ENCODE data around the gene OR4D2.
"Not testable (repeated sequence)": the region's sequence is repeated elsewhere in the genome, so short reads cannot be mapped to it uniquely, and the experiment has no call there.

OR4D2 gene

DNA sequence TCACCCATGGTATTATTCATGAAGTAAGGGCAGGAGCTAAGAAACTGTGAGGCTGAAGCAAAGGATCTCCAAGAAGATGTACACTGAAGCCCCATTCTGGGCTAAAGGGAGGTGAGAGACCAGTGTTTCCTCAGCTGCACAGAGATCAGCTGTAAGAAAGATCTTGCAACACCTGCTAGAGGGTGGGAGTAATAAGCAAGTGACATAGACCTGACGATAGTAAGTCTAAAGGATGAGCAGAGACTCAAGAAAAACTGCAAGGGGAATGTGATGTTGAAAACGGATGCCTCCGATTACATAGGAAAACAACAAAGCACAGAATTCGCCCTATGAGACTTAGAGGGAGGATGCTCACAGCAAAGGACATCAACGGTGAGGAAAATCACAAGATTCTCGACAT is at the start of gene OR4D2:
Gene OR4D2, plus strand, starts transcription at position 301 of the 400 bp plus-strand sequence. CDS start 2,674 bp downstream, outside the sequence.
- DNase-seq, result no peak

DNA sequence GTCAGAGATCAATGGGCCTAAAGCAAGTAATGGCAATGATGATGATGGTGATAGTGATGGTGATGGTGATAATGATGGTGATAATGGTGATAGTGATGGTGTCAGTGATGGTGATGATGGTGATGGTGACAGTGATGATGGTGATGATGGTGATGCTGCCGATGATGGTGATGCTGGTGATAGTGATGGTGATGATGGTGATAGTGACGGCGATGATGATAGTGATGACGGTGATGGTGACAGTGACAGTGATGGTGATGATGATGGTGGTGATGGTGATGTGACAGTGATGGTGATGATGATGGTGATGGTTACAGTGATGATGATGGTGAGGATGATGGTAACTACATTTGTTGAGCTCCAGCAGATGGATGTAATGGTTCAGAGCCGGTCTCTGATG is 49.4 kb upstream of the OR4D2 start:
- DNase-seq, result no peak

DNA sequence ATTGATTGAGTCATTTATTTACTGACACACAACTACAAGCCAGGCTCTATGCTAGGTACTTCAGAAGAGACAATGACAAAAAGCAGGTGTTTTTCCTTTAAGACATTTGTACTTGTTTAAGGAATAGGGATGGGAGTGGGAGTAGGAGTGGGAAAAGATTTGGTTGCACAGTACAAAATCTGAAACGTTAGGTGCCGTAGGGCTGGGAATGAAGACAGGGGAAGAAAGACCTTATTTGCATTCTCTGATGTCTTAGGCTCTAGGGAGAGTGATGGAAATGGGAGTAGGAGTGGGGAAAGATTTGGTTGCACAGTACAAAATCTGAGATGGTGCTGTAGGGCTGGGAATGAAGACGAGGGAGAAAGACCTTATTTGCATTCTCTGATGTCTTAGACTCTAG is 47.3 kb upstream of the OR4D2 start:
- no peak for DNase-seq

DNA sequence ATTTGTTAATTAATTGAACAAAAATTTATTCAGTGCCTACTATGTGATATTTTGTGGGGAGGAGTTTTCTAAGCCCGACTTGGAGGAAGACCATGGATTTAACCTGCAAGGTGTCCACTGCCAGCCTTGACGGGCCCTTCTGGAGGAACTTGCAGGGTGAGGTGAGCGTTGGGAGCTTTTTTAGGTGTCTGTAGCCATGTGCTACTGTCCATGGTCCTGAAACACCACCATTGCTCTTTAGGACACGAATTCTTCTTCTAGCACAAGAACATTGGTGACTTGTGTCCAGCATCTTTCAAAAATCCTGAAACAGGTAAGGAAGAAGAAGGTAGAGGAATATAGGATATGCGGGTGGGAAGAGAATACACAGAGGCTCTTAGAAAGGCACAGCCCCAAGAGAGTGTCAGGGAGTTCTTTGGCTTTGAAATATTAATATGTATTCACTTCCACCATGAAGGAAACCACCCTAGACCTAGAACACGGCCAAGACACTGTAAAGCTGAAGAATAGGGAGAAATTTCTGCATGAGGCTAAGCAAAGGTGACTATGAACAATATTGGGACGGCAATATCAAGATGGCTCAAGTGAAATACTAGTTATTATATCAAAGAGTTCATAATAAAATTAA is 46.5 kb upstream of the OR4D2 start:
- DNase-seq, result peak; percentile 66

DNA sequence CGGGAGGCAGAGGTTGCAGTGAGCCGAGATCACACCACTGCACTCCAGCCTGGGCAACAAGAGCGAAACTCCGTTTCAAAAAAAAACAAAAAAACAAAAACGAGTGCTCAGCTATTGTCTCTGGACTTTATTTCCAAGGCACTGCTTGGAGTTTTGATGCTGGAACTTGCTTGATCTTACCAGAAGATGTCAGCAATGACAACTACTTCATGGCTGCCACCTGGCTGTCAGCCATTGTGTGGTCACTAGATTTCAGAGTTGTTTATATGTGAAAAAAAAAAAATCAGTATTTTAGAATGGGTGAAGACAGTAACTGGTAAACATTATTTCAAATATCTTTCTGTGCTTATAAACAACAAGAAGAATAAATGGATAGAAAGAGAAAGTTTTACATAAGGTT is 44.9 kb upstream of the OR4D2 start:
- peak; percentile 60 for DNase-seq

DNA sequence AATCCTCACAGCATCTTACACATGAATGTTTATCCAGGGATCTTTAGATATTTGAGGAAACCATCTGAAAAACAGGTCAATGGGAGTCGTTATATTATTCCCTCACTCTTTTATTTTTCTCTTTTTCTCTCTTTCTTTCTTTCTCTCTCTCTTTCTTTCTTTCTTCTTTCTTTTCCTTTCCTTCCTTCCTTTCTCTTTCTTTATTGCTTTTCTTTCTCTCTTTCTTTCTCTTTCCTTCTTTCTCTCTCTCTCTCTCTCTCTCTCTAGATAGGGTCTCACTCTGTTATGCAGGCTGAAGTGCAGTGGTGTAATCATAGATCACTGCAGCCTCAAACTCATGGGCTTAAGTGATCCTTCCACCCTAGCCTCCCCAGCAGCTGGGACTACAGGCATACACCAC is 38.9 kb upstream of the OR4D2 start:
- no peak for DNase-seq

DNA sequence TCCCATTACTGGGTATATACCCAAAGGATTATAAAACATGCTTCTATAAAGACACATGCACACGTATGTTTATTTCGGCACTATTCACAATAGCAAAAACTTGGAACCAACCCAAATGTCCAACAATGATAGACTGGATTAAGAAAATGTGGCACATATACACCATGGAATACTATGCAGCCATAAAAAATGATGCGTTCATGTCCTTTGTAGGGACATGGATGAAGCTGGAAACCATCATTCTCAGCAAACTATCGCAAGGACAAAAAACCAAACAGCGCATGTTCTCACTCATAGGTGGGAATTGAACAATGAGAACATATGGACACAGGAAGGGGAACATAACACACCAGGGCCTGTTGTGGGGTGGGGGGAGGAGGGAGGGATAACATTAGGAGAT is 34.1 kb upstream of the OR4D2 start:
- DNase-seq, result not testable (repeated sequence)

DNA sequence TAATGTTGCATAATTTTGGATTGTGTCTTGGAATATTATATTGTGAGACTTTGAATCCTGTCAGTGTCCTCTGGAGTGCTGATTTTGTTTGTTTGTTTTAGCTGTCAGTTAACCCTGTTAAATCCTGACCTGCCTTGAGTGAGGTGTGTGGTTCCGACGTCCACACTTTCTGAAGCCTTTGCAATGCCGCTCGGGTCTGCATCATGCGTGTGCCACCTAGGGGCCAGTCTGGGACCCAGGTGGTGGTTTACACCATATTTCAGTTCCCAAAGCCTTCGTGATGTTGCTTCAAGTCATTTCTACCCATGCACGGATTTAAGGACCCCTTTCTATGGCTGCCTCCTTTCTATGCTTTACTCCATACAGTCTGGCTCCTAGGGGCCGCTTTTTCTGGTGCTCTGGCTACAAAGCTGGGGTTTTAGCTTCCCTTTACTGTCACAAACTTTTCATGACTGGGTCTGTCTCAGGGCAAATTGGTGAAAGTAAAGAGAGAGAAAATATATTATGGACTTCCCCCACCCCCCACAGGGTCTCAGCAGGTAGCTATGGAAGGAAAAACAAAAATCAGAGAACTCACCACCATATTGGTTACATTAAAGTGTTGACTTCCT is 30.0 kb upstream of the OR4D2 start:
- DNase-seq, result no peak

DNA sequence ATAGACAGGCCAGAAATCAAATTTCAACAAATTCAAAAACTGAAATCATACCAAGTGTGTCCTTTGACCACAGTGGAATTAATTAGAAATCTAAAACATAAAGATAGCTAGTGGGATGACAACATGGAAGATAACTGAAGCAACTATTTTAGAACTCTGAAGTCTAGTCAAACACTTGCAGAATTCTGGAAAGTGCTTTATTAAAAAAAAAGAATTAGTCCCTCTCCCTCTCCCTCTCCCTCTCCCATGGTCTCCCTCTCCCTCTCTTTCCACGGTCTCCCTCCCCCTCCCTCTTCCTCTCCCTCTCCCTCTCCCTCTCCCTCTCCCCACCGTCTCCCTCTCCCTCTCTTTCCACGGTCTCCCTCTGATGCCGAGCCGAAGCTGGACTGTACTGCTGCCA is 25.3 kb upstream of the OR4D2 start:
- no peak for DNase-seq

DNA sequence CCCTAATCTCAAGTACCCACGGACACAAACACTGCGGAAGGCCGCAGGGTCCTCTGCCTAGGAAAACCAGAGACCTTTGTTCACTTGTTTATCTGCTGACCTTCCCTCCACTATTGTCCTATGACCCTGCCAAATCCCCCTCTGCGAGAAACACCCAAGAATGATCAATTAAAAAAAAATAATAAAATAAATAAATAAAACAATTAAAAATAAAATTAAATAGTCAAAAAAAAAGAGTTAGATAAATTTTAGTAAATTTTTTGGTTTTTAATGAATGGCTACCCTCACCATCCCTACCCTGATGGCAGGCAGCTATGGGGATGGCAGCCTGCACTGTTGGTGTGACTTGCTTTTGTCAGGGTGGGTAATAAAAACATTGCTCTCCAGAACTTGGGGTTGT is 23.4 kb upstream of the OR4D2 start:
- not testable (repeated sequence) for DNase-seq

DNA sequence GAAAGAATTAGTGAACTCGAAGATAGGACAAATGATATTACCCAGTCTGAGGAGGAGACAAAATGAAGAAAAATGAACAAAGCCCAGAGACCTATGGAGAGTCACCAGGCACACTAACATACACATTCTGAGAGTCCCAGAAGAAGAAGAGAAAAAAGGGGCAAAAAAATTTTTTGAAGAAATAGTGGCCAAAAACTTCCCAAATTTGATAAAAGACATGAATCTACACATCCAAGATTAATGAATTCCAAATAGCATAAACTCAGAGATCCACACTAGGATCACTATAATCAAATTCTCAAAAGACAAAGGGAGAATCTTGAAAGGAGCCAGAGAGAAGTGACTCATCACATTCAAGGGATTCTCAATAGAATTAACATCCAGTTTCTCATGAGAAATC is 22.0 kb upstream of the OR4D2 start:
- no peak for DNase-seq

DNA sequence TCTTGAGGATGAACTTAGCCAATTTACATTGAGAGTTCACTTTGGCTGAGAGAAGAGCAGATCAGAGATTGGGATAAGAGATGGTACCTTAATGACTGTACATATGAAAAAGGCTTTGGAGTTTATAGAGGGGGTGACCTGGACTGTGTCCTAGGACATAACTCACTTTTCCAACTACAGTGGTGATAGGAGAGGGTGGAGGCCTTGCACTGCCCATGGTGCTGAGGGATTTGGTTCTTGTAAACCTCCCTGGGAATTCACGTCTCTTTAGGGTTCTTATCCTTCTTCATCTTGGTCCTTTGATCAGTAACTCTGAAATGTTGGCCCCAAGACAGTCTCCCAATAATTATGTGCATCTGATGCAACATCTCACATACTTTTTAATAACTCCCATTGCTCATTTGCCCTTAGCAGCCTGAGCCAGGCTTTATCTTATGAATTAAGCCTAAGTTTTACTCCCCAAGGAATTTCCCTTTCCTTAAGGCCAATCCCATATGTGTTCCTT is 18.8 kb upstream of the OR4D2 start, which contains the start of gene OR4D1:
Gene OR4D1, plus strand, starts transcription at position 455 of the 505 bp plus-strand sequence. CDS start 6,770 bp downstream, outside the sequence.
- DNase-seq, result no peak

DNA sequence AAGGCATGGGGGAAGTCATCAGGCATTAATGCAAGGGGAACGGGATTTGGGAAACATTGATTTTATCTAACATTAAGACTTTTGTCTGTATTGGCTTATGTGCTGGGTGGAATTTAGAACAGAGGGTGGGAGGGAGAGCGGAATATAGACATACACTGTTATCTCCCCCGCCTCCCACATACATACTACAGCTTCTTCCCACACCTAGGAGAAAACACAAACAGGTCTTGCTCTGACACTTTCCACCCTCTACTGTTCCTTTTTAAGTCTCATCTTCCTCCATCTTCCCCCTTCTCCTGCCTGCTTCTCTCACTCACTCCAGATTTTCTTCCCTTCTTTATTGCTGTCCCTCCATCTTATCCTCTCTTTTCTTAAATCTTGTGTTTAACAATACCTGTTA is 18.2 kb upstream of the OR4D2 start:
- DNase-seq, result no peak

DNA sequence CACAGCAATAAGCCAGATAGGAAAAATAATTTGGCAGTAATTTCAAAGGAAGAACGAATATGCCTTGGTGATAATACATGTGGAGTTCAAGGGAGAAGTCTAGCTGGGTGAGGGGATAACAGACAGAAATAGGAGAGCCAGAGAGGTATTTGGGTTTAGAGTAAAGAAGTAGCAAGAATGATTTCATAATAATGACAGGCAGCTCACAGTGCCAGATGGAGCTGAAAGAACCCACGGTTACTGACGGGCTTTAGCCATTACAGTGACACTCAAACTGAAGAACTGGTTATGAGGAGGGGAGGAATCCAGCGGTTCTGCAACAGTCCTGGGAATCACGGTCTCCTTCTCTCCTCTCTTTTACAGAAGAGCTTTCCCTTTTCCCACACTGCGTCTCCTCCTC is 16.4 kb upstream of the OR4D2 start:
- DNase-seq, result no peak

DNA sequence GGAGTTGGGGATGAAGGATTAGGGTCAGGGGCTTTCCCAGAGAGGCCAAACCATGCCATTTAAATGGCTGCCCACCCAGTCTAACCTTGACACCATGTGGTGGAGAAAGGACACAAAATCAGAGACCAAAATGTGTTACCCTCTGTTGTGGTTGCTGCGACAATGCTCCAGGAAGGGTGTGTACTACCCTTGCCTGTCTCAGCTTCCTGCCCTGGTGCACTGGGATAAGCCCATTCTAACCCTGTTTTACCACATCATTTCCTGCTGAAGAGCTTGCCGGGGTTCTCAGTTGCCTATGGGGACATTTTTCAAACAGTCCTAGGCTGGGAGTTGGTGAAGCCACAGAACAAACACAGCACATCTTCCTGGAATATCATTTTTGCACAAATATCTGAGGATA is 13.7 kb upstream of the OR4D2 start:
- peak; percentile 77 for DNase-seq

DNA sequence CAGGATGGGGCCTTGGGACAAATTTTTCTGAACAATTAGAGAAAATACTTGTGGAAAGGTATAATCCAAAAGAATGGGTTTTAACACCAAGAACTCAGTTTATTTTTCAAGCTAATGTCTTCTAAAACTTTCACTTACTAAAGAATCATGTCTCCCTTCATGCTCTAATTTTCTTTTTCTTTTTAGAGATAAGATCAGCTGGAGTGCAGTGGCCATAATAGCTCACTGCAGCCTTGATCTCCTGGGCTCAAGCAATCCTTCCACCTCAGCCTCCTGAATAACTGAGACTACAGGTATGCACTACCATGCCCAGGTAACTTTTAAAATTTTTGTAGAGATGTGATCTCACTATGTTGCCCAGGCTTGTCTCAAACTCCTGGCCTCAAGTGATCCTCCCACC is 13.1 kb upstream of the OR4D2 start:
- peak; percentile 21 for DNase-seq

DNA sequence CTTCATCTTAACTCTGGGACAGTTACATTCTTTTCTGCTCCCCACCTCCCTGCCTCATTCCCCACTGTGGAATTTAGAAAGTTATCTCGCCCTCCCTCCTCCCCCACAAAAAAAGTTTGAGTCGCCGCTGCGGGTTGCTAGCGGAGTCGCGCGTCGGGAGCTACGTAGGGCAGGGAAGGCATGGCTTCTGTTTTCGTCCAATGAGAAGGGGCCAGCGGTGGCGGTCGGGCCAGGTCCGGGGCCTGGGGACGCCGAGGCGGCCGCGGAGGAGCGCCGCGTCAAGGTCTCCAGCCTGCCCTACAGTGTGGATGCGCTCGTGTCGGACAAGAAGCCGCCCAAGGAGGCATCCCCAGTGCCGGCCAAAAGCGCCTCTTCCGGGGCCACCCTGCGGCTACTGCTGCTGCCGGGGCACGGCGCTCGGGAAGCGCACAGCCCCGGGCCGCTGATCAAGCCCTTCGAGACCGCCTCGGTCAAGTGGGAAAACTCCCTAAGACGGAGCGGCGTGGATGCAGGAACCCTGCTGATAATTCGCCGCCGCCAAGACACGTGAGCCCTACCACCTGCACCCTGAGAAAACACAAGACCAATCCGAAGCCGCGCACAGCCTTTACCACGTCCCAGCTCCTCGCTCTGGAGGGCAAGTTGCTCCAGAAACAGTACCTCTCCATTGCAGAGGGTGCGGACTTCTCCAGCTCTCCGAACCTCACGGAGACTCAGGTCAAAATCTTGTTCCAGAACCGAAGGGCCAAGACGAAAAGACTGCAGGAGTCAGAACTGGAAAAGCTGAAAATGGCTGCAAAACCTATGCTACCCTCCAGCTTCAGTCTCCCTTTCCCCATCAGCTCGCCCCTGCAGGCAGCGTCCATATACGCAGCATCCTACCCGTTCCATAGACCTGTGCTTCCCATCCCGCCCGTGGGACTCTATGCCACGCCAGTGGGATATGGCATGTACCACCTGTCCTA is 9.7 kb upstream of the OR4D2 start:
- DNase-seq, result peak; percentile 64

DNA sequence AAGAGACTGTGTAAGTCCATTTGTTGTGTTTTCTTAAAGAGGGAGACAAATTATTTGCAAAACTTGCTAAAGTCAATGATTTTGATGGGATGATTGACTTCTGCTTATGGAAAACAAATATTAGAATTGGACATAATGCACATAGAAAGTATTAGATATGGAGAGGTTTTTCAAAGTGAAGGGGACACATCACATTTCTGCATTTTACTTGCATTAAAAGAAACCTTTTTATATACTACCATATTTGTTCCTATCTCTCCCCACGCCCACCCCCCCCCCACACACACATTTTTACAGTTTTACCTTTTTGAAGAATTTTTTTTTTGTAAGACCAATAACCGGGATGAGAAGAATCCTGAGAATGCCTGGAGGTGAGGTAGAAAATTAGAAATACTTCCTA is 8.6 kb upstream of the OR4D2 start:
- DNase-seq, result no peak

DNA sequence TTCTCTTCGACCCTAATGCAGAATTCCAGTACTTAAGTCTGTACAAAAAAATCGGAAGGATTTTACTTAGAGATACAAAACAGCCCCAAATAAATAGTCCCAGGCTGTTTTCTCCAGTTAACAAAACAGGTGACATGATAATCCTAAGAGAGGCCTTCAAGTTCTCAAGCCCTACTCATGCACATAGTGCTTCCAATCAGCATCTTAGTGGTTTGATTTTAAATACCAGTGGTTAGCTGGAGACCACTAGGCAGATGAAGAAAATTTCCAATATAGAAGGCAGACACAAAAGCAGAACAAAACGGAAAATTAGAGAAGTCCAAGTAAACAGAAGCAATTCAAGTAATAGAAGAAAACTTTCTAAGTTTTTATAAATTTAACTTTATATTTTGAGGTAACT is 5.2 kb upstream of the OR4D2 start:
- DNase-seq, result no peak

DNA sequence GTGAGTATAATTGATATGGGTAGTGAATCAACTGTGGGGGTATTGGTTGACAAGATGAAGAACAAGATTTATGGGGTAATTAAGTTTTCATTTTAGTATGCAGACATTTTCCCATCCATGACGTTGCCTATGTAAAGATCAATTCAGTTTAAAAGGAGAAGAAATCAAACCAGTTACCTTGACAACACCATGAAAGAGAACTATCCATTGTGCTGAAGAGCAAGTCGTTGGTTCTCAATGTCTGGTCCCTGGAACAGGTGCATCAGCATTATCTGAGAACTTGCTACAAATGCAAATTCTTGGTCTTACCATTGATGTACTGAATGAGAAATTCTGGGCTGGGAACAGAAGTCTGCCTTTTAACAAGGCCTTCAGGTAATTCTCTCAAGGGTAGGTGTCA is 801 bp upstream of the OR4D2 start:
- DNase-seq, result no peak

DNA sequence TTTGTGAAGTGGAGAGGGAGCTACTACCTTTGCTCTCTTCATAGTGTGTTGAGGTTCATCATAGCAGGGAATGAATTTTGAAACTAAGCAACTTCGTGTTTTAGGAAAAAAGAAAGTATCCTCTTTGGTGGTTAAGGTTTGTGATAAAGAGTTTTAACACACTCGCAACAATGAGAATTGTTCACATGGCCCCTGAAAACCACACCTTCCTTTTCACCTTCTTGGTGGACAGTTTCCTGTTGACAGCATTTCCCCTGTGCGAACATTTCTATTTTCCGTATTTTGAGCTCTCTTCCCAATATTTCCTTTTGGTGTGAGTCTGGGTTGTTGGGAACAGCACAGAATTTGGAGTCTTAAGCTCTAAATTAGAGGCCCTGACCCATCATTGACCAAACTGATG is 3.8 kb downstream of the OR4D2 start:
- DNase-seq, result no peak

DNA sequence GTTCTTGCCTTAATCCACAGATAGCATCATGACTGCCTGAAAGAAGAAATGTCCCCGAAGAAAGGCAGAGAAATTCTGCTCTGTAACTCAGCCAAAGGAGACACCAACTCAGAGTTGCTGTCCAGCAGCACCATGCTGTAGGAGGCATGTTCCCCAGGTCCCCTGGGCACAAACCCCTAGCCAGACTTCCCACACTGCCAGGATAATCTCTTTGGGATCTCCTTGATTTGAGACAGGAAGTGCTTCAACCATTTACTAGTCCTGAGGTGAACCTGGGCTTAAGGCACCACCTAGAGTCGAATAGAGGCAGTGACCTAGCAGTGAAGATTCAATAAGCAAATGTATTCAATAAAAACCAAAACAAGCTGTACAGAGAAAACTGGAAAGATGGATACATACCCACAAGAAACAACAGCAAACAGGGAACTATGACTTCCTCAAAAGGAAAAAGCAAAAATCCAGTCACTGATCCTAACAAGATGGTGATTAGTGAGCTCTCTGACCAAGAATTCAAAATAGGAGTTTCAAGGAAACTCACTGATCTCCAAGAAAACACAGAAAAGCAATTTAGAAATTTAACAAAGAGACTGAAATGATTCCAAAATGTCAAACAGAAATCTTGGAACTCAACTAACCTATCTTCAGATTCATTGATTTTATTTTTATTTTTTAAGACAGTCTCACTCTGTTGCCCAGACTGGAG is 5.7 kb downstream of the OR4D2 start:
- DNase-seq, result peak; percentile 74

DNA sequence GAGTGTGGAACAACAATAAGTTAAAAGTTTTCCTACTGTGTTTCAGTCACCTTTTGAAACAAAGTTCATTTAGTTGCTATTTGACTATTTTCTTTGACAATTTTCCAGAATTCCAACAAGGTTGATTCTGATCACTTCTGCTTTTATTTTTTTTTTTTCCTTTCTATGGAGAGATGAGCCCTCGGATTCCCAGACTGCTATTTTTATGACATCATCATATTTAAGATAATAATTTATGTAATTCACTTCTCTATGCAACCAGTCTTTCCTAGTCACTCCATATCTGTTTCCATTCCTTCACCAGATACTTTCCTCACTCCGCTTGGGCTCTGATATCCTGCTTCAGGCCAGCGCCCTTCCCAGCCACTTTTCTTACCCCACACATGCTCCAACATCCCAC is 8.1 kb downstream of the OR4D2 start:
- no peak for DNase-seq
